Measurements from ENCODE around the gene ECM2. TPM values are rescaled to one million over a fixed set of nuclear protein-coding genes. Genes with fewer than 3 reads are reported as not detected.

The ECM2 gene
- polyA plus RNA-seq, 1 of the 3 experiments (the other 2 are of a cell fraction): 0.20 TPM

DNA sequence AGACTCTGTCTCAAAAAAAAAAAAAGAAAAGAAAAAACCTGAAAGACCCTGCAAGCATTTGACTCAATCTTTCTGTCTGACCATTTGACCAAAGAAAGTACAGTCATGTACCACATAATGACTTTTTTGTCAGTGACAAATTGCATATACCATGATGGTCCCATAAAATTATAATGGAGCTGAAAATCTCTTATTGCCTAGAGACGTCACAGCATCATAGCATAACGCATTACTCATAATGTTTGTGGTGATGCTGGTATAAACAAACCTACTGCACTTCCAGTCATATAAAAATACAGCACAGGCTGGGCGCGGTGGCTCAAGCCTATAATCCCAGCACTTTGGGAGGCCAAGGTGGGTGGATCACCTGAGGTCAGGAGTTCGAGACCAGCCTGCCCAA, 10.5 kb downstream of the ECM2 start:
- Histone ChIP-seq H3K36me3 (replicated peaks in 1 of 2; ENCODE audit: control insufficient read depth in 1 of 2, insufficient read depth in 2 of 2, low read length in 1 of 2) (no peaks in the 10 kb centered on the region), H3K4me1 (ENCODE audit: control insufficient read depth in 1 of 2, insufficient read depth in 2 of 2, low read depth in 1 of 2, low read length in 1 of 2) (peaks cover 0 to 3% of the 10 kb centered on the region in 2 experiments; a peak in 2 of 4 replicates), H3F3A (replicated peaks; ENCODE audit: insufficient read depth) (no peaks in the 10 kb centered on the region), H3K9me2 (no peaks in the 10 kb centered on the region), H3K27me3 (ENCODE audit: insufficient read depth) (no peaks in the 10 kb centered on the region), H3K79me2 (ENCODE audit: insufficient read depth) (no peaks in the 10 kb centered on the region), H3K9ac (no peak overlapping the region), H4K20me1 (ENCODE audit: insufficient read depth) (no peaks in the 10 kb centered on the region), H3K9me3 (no peaks in the 10 kb centered on the region), H2AFZ (ENCODE audit: low read depth) (no peak overlapping the region), H3K4me3 (ENCODE audit: low read depth in 2 of 2, low read length in 1 of 2) (no peak overlapping the region), H3K27ac (ENCODE audit: low read depth in 2 of 2, low read length in 1 of 2) (no peak overlapping the region), H3K4me2 (no peak overlapping the region)
- TF ChIP-seq RAD21 (IDR thresholded peaks at IDR 0.05; ENCODE audit: low read length): no peak
- TF ChIP-seq TAF1 (IDR thresholded peaks at IDR 0.05; ENCODE audit: borderline replicate concordance, low read depth, low read length): no peak
- no peak for TF ChIP-seq MXI1 (IDR thresholded peaks at IDR 0.05; ENCODE audit: low read depth, low read length)
- TF ChIP-seq, protein P1, sequence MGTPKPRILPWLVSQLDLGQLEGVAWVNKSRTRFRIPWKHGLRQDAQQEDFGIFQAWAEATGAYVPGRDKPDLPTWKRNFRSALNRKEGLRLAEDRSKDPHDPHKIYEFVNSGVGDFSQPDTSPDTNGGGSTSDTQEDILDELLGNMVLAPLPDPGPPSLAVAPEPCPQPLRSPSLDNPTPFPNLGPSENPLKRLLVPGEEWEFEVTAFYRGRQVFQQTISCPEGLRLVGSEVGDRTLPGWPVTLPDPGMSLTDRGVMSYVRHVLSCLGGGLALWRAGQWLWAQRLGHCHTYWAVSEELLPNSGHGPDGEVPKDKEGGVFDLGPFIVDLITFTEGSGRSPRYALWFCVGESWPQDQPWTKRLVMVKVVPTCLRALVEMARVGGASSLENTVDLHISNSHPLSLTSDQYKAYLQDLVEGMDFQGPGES (IDR thresholded peaks at IDR 0.05; ENCODE audit: low read depth, low read length): no peak
- no peak for TF ChIP-seq EZH2phosphoT487 (IDR thresholded peaks at IDR 0.05; ENCODE audit: borderline replicate concordance, low read depth)
- TF ChIP-seq JUND (IDR thresholded peaks at IDR 0.05): no peak
- TF ChIP-seq GABPA (IDR thresholded peaks at IDR 0.05; ENCODE audit: low read depth): no peak
- no peak for TF ChIP-seq REST (IDR thresholded peaks at IDR 0.05; ENCODE audit: low read depth, low read length)
- TF ChIP-seq NRF1 (IDR thresholded peaks at IDR 0.05; ENCODE audit: low read depth, low read length): no peak
- TF ChIP-seq, protein P2, sequence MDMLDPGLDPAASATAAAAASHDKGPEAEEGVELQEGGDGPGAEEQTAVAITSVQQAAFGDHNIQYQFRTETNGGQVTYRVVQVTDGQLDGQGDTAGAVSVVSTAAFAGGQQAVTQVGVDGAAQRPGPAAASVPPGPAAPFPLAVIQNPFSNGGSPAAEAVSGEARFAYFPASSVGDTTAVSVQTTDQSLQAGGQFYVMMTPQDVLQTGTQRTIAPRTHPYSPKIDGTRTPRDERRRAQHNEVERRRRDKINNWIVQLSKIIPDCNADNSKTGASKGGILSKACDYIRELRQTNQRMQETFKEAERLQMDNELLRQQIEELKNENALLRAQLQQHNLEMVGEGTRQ (IDR thresholded peaks at IDR 0.05; ENCODE audit: borderline replicate concordance, low read depth, low read length): no peak
- TF ChIP-seq, protein P3, sequence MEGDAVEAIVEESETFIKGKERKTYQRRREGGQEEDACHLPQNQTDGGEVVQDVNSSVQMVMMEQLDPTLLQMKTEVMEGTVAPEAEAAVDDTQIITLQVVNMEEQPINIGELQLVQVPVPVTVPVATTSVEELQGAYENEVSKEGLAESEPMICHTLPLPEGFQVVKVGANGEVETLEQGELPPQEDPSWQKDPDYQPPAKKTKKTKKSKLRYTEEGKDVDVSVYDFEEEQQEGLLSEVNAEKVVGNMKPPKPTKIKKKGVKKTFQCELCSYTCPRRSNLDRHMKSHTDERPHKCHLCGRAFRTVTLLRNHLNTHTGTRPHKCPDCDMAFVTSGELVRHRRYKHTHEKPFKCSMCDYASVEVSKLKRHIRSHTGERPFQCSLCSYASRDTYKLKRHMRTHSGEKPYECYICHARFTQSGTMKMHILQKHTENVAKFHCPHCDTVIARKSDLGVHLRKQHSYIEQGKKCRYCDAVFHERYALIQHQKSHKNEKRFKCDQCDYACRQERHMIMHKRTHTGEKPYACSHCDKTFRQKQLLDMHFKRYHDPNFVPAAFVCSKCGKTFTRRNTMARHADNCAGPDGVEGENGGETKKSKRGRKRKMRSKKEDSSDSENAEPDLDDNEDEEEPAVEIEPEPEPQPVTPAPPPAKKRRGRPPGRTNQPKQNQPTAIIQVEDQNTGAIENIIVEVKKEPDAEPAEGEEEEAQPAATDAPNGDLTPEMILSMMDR (IDR thresholded peaks at IDR 0.05): no peak
- TF ChIP-seq, protein P4, sequence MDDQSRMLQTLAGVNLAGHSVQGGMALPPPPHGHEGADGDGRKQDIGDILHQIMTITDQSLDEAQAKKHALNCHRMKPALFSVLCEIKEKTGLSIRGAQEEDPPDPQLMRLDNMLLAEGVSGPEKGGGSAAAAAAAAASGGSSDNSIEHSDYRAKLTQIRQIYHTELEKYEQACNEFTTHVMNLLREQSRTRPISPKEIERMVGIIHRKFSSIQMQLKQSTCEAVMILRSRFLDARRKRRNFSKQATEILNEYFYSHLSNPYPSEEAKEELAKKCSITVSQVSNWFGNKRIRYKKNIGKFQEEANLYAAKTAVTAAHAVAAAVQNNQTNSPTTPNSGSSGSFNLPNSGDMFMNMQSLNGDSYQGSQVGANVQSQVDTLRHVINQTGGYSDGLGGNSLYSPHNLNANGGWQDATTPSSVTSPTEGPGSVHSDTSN (IDR thresholded peaks at IDR 0.05): no peak
- TF ChIP-seq, protein P5, sequence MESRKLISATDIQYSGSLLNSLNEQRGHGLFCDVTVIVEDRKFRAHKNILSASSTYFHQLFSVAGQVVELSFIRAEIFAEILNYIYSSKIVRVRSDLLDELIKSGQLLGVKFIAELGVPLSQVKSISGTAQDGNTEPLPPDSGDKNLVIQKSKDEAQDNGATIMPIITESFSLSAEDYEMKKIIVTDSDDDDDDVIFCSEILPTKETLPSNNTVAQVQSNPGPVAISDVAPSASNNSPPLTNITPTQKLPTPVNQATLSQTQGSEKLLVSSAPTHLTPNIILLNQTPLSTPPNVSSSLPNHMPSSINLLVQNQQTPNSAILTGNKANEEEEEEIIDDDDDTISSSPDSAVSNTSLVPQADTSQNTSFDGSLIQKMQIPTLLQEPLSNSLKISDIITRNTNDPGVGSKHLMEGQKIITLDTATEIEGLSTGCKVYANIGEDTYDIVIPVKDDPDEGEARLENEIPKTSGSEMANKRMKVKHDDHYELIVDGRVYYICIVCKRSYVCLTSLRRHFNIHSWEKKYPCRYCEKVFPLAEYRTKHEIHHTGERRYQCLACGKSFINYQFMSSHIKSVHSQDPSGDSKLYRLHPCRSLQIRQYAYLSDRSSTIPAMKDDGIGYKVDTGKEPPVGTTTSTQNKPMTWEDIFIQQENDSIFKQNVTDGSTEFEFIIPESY (IDR thresholded peaks at IDR 0.05; ENCODE audit: borderline replicate concordance, low read depth): no peak
- no peak for TF ChIP-seq FOXJ3 (CRISPR knock-in tag; IDR thresholded peaks at IDR 0.05)
- TF ChIP-seq RXRA (IDR thresholded peaks at IDR 0.05; ENCODE audit: borderline replicate concordance, low read depth): no peak
- TF ChIP-seq SMC3 (IDR thresholded peaks at IDR 0.05; ENCODE audit: low read depth, low read length): no peak
- no peak for TF ChIP-seq TCF12 (IDR thresholded peaks at IDR 0.05)
- no peak for TF ChIP-seq RFX5 (IDR thresholded peaks at IDR 0.05; ENCODE audit: low read length)
- TF ChIP-seq RCOR1 (IDR thresholded peaks at IDR 0.05; ENCODE audit: low read length): no peak
- WGBS (ENCODE audit: low lambda C conversion rate): 96% methylated on average over 5 of the region's 5 CpGs
- ChIA-PET POLR2A (no interaction called here), CTCF (interaction anchor here (1.5 kb wide), 1 partner anchor 17 kb away, joined by 3 read pairs; no protein-coding TSS in a partner anchor)
- DNase-seq: no peak

Data from SK-N-SH (cell line).